OCI-LY3 (cell line): Measurements from ENCODE around the gene COA8.

Experiments used
- H2AFZ ChIP-seq: fragments of 200-600, 300-600 bp; shearing (Covaris generic); 2 replicates; pipeline ENCODE4 v1.6.0; 2014; ENCODE audit warnings: antibody characterized with exemption, low read depth, low read length
- H3K27ac ChIP-seq: fragments of 200-600, 300-600 bp; sonication (generic); 2 replicates; pipeline ENCODE4 v1.5.1; 2014; ENCODE audit warnings: mild to moderate bottlenecking, low read length, moderate library complexity, mixed read lengths
- H3K27me3 ChIP-seq: fragments of 200-600, 300-600 bp; sonication (generic); 2 replicates; pipeline ENCODE4 v1.6.1; 2014; ENCODE audit warnings: low read depth, low read length, mixed read lengths
- H3K36me3 ChIP-seq: fragments of 200-600, 300-600 bp; sonication (generic); replicated peaks from 2 replicates; pipeline ENCODE3; 2014; ENCODE audit warnings: low read depth, low read length, mixed read lengths
- H3K4me1 ChIP-seq: fragments of 300-600, 200-600 bp; sonication (generic); 2 replicates; pipeline ENCODE4 v1.6.1; 2014; ENCODE audit warnings: low read length, mixed read lengths
- H3K4me2 ChIP-seq: fragments of 200-600, 300-600 bp; sonication (generic); 2 replicates; pipeline ENCODE4 v1.6.1; 2014; ENCODE audit warnings: low read length, mixed read lengths
- H3K4me3 ChIP-seq: fragments of 300-600, 200-600 bp; sonication (generic); 2 replicates; pipeline ENCODE4 v1.5.1; 2014; ENCODE audit warnings: antibody characterized with exemption, mild to moderate bottlenecking, low read length, moderate library complexity
- H3K79me2 ChIP-seq: fragments of 300-600, 200-600 bp; shearing (Covaris generic); 2 replicates; pipeline ENCODE4 v1.6.1; 2014; ENCODE audit warnings: mild to moderate bottlenecking, low read length, mixed read lengths
- H3K9ac ChIP-seq: fragments of 300-600, 200-600 bp; shearing (Covaris generic); 2 replicates; pipeline ENCODE4 v1.6.0; 2014; ENCODE audit warnings: mild to moderate bottlenecking, low read length, moderate library complexity
- H3K9me3 ChIP-seq: fragments of 200-600, 300-600 bp; shearing (Covaris generic); 2 replicates; pipeline ENCODE4 v1.6.1; 2014; ENCODE audit warnings: low read length, mixed read lengths; ENCODE audit not compliant: insufficient read depth
- H4K20me1 ChIP-seq: fragments of 200-600, 300-600 bp; sonication (generic); 2 replicates; pipeline ENCODE4 v1.6.1; 2016; ENCODE audit warnings: low read length, mixed read lengths; ENCODE audit not compliant: insufficient read depth
- CTCF ChIP-seq: fragments of 200-600, 300-600 bp; sonication (generic); IDR thresholded peaks from 2 replicates; pipeline ENCODE4 v1.5.1; 2014; ENCODE audit warnings: antibody characterized with exemption, low read length, low read depth
- EZH2phosphoT487 ChIP-seq: fragments of 200-600 bp; shearing (Covaris generic); IDR thresholded peaks from 2 replicates; pipeline ENCODE4 v1.6.1; 2018; ENCODE audit warnings: antibody characterized with exemption, mixed run types, low read depth

COA8 gene

GRCh38 chr14:103549361-103550311 is 13.1 kb upstream of the COA8 start:
- no peak overlapping the region for H3K9ac ChIP-seq
- no peak overlapping the region for H3K27ac ChIP-seq

DNA sequence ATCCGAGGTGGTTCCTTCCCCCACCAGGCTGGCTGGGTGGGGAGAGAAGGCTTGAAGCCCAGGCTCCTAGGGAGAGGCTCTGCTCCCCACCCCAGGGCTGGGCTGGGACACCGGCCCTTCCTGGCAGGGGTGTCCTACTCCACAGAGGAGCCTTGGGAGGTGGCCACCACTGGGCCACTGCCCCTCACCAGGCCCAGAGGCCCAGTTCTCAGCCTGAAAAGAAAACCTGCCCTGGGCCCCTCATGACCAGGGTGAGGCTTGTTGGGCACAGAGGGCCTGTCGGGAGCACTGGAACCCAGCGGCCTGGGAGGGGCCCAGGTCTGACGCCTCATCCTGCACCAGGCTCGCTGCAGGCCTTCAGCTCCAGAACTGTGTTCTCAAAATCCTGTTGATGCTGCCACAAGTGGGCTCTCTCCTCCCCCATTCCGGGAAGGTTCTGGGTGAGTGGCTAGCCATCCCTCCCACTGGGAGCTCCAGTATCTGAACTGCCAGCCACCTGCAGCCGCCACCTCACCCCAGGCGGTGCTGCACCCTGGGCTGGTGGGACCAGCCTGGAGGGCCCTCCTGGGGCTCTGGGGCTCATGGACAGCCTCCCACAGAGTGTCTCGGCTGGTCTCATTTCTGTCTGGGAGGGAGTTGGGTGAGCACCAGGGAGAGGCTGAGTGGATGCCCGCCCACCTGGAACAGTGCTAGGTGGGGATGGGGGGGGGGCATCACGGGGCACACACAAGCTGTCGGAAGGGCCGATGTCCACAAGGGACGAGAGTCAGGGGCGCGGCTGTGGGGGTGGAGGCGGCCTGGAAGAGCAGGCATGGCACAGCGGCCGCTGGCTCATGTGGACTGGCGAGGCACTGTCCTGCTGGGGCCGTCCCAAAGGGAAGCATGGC is 12.1 kb upstream of the COA8 start:
- H3K36me3 ChIP-seq: no peaks in the 10 kb centered on the region
- H3K79me2 ChIP-seq: no peaks in the 10 kb centered on the region
- H3K4me1 ChIP-seq: peaks cover 3% of the 10 kb centered on the region; the same call in 1 of the 2 replicates
- H2AFZ ChIP-seq: no peak overlapping the region
- TF ChIP-seq CTCF (no peak), EZH2phosphoT487 (no peak)
- no peaks in the 10 kb centered on the region for H3K27me3 ChIP-seq
- H3K9me3 ChIP-seq: no peaks in the 10 kb centered on the region
- H3K9ac ChIP-seq: no peak overlapping the region
- H3K4me2 ChIP-seq: no peak overlapping the region
- no peak overlapping the region for H3K4me3 ChIP-seq
- no peaks in the 10 kb centered on the region for H4K20me1 ChIP-seq
- H3K27ac ChIP-seq: no peak overlapping the region

More at GRCh38 chr14:103549361-103550311, 13.1 kb upstream of the COA8 start:
- Histone ChIP-seq H4K20me1 (no peaks in the 10 kb centered on the region), H3K79me2 (no peaks in the 10 kb centered on the region), H2AFZ (no peak overlapping the region), H3K36me3 (no peaks in the 10 kb centered on the region), H3K4me1 (peaks cover 3% of the 10 kb centered on the region; the same call in 1 of the 2 replicates), H3K4me2 (no peak overlapping the region), H3K9me3 (no peaks in the 10 kb centered on the region), H3K27me3 (no peaks in the 10 kb centered on the region), H3K4me3 (no peak overlapping the region)
- TF ChIP-seq EZH2phosphoT487 (no peak), CTCF (no peak)

DNA sequence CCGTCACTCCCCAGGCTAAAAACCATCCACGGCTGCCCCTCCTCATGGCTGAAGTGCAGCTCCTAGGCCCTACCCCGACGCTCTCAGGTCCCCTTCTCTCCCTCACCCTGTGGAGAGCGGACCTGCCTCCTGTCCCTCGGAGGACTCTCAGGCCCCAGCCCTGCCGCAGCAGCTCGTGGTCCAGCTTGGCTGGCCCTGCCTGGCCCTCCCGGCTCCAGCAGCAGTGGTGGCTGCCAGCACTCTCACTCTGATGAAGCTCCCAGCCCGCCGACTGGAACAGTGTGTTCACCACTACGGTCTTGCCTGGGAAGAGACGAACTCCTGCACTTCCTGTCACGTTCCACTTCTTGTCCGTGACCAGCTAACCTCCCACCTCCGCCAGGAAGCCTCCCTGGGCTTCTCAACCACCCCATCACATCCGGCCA is 11.4 kb upstream of the COA8 start:
- no peak overlapping the region for H3K27ac ChIP-seq
- H3K4me2 ChIP-seq: no peak overlapping the region
- no peak overlapping the region for H3K9ac ChIP-seq

More for the DNA sequence above, 11.4 kb upstream of the COA8 start:
- peaks cover 3% of the 10 kb centered on the region; the same call in 1 of the 2 replicates for H3K4me1 ChIP-seq
- H4K20me1 ChIP-seq: no peaks in the 10 kb centered on the region
- H3K27me3 ChIP-seq: no peaks in the 10 kb centered on the region
- TF ChIP-seq EZH2phosphoT487: no peak
- no peak for TF ChIP-seq CTCF
- H2AFZ ChIP-seq: no peak overlapping the region
- no peak overlapping the region for H3K4me3 ChIP-seq
- H3K36me3 ChIP-seq: no peaks in the 10 kb centered on the region
- peaks cover 3% of the 10 kb centered on the region; the same call in 1 of the 2 replicates for H3K79me2 ChIP-seq
- no peaks in the 10 kb centered on the region for H3K9me3 ChIP-seq
